ENCODE results near the gene PTK7. TPM values are rescaled to one million over a fixed set of nuclear protein-coding genes. Genes with fewer than 3 reads are reported as not detected.

PTK7 gene
- total RNA-seq, 1 experiment from 2014 or later: 165 TPM

- no peak for TF ChIP-seq NFE2L1 (CRISPR knock-in tag; IDR thresholded peaks at IDR 0.05)
- TF ChIP-seq, protein P1, sequence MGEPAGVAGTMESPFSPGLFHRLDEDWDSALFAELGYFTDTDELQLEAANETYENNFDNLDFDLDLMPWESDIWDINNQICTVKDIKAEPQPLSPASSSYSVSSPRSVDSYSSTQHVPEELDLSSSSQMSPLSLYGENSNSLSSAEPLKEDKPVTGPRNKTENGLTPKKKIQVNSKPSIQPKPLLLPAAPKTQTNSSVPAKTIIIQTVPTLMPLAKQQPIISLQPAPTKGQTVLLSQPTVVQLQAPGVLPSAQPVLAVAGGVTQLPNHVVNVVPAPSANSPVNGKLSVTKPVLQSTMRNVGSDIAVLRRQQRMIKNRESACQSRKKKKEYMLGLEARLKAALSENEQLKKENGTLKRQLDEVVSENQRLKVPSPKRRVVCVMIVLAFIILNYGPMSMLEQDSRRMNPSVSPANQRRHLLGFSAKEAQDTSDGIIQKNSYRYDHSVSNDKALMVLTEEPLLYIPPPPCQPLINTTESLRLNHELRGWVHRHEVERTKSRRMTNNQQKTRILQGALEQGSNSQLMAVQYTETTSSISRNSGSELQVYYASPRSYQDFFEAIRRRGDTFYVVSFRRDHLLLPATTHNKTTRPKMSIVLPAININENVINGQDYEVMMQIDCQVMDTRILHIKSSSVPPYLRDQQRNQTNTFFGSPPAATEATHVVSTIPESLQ (CRISPR knock-in tag; IDR thresholded peaks at IDR 0.05): no peak
- TF ChIP-seq SOX15 (CRISPR knock-in tag; IDR thresholded peaks at IDR 0.05): no peak
- no peak for TF ChIP-seq FOXP4 (CRISPR knock-in tag; IDR thresholded peaks at IDR 0.05)
- TF ChIP-seq TCF7 (CRISPR knock-in tag; IDR thresholded peaks at IDR 0.05; ENCODE audit: low read depth): no peak
- TF ChIP-seq AFF4 (CRISPR knock-in tag; IDR thresholded peaks at IDR 0.05; ENCODE audit: borderline replicate concordance): no peak
- no peak for TF ChIP-seq E2F4 (CRISPR knock-in tag; IDR thresholded peaks at IDR 0.05; ENCODE audit: borderline replicate concordance, low read depth)
- no peak for TF ChIP-seq ZNF671 (CRISPR knock-in tag; IDR thresholded peaks at IDR 0.05)
These were observed 23.8 kb upstream of the PTK7 start (continued) for GRCh38 chr6:43052225-43052841.

GRCh38 chr6:43052842-43053544 lies 23.1 kb upstream of the PTK7 start:
- no peaks in the 10 kb centered on the region for H3K9me3 Mint-ChIP-seq
- peak overlapping the region; percentile 77 for H3K27ac Mint-ChIP-seq
- H3K4me1 Mint-ChIP-seq: peaks cover 24% of the 10 kb centered on the region
- CTCF ChIA-PET: interaction anchor here (0.6 to 1.1 kb wide), 4 partner anchors 19 to 176 kb away, joined by 3 to 4 read pairs (median 3); partner anchors contain the start of genes DNPH1 and RRP36
- H3K36me3 Mint-ChIP-seq: peaks cover 35% of the 10 kb centered on the region
- peak overlapping the region; percentile 91 for H3K4me3 Mint-ChIP-seq
- DNase-seq (ENCODE audit: low spot score) (peak; percentile 53), ATAC-seq (peak; percentile 51)
- H3K27me3 Mint-ChIP-seq (ENCODE audit: low read depth): no peaks in the 10 kb centered on the region
- POLR2A ChIA-PET: interaction anchor here (1.0 to 2.5 kb wide), 8 partner anchors 17 to 256 kb away, joined by 3 to 13 read pairs (median 4); partner anchors contain the start of genes CRIP3, KLHDC3, PEX6 and RRP36
- TF ChIP-seq AFF4 (CRISPR knock-in tag; IDR thresholded peaks at IDR 0.05; ENCODE audit: borderline replicate concordance): no peak
- TF ChIP-seq NR3C1 (CRISPR knock-in tag; conservative IDR thresholded peaks at IDR 0.05; ENCODE audit: low read depth): no peak
- TF ChIP-seq, protein P2, sequence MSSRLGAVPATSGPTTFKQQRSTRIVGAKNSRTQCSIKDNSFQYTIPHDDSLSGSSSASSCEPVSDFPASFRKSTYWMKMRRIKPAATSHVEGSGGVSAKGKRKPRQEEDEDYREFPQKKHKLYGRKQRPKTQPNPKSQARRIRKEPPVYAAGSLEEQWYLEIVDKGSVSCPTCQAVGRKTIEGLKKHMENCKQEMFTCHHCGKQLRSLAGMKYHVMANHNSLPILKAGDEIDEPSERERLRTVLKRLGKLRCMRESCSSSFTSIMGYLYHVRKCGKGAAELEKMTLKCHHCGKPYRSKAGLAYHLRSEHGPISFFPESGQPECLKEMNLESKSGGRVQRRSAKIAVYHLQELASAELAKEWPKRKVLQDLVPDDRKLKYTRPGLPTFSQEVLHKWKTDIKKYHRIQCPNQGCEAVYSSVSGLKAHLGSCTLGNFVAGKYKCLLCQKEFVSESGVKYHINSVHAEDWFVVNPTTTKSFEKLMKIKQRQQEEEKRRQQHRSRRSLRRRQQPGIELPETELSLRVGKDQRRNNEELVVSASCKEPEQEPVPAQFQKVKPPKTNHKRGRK (CRISPR knock-in tag; IDR thresholded peaks at IDR 0.05; ENCODE audit: borderline replicate concordance): no peak
- 0 out of 2 replicates have a peak, but pooled peaks have one; percentile 10 for TF ChIP-seq PRDM15 (CRISPR knock-in tag; IDR thresholded peaks at IDR 0.05)

All from WTC11 (cell line).